GM18498 (cell line): ENCODE data around the gene OR10S1.
"Not testable (repeated sequence)": the region's sequence is repeated elsewhere in the genome, so short reads cannot be mapped to it uniquely, and the experiment has no call there.

Experiments
- ATAC-seq: cut with Tn5 transposase; IDR thresholded peaks from one replicate; pipeline ENCODE4 v1.9.1; 2021; ENCODE audit warnings: mild to moderate bottlenecking, moderate library complexity; ENCODE audit not compliant: unreplicated experiment

Gene OR10S1, protein sequence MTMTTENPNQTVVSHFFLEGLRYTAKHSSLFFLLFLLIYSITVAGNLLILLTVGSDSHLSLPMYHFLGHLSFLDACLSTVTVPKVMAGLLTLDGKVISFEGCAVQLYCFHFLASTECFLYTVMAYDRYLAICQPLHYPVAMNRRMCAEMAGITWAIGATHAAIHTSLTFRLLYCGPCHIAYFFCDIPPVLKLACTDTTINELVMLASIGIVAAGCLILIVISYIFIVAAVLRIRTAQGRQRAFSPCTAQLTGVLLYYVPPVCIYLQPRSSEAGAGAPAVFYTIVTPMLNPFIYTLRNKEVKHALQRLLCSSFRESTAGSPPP

DNA sequence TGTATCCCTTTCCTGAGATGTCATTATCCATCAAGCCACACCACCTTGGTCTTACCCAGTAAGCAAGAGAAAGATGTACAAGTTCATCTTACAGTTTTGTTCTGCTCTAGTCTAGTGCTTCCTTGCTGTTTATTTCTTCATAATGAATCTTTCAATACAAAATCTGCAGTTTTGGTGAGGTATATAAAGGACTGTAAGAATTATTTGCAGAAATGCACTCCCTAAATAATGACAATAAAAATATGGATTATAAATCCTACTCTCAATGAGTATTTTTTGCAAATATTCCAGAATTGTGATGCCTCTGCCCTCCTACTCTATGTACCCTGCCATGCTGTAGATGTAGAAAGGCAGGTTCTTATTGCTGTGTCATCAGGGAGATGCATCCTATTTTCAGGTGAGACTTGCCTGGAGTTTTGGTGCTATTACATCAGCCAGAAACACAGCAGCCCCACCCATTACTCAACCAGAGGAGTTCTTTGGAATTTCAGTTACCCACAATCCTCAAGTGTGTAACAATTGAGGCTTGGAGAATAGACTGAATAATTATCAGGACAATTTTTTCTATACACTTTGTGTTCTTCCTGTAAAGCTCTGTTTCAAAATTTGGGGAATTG, at the start of gene OR10S1:
TSS of gene OR10S1 (minus strand) at position 51 of the 617 bp plus-strand sequence. CDS start 117 bp downstream, outside the sequence.
- ATAC-seq: no peak

- no peak for ATAC-seq
Measured at GRCh38 chr11:124026498-124026897, 48.9 kb upstream of the OR10S1 start, which contains the start of gene OR10G8. OR10G8 (plus strand) TSS chr11:124026798; CDS start chr11:124029623, 2,825 bp downstream.

GRCh38 chr11:124015837-124016236, 38.3 kb upstream of the OR10S1 start:
- ATAC-seq: not testable (repeated sequence)

DNA sequence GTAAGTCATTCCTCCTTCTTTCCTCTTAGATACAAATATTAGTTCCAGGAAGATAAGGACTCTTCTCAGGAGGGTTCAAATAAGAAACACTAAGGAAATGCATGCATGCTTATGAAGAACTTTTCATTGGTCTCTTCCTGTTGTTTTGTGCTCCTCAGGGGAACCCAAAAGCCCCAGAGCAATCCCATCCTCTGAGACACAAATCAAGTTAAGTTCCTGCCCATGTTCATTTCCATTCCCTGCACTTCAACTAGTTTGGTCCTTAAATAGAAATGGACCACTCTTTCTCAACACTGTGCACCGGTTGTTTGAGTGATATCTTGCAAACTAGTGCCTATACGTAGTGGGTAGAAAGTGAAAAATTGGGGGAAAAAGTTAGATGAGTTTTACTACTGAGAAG, 35.1 kb upstream of the OR10S1 start, which contains the start of gene OR10G4:
TSS of gene OR10G4 (plus strand) at position 301 of the 400 bp plus-strand sequence. CDS start 2,578 bp downstream, outside the sequence.
- ATAC-seq: no peak

- ATAC-seq: no peak
Measured at GRCh38 chr11:123995119-123995518, 17.5 kb upstream of the OR10S1 start, which contains the start of gene OR10G6. OR10G6 (minus strand) TSS chr11:123995161; CDS start chr11:123995161, 0 bp downstream.

- ATAC-seq: no peak
Measured at GRCh38 chr11:123979311-123979710, 1.7 kb upstream of the OR10S1 start.

DNA sequence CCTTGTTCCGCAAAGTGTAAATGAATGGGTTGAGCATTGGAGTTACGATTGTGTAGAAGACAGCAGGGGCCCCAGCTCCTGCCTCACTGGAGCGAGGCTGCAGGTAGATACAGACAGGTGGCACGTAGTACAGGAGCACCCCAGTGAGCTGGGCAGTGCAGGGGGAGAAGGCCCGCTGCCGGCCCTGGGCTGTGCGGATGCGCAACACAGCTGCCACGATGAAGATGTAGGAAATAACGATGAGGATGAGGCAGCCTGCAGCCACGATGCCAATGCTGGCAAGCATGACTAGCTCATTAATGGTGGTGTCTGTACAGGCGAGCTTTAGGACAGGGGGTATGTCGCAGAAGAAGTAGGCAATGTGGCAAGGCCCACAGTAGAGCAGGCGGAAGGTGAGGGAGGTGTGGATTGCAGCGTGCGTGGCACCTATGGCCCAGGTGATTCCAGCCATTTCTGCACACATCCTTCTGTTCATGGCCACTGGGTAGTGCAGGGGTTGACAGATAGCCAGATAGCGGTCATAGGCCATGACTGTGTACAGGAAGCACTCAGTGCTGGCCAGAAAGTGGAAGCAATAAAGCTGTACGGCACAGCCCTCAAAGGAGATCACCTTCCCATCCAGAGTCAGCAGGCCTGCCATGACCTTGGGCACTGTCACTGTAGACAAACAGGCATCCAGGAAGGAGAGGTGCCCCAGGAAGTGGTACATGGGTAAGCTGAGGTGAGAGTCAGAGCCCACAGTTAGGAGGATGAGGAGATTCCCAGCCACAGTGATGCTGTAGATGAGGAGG, 616 bp downstream of the OR10S1 start:
- ATAC-seq: no peak

DNA sequence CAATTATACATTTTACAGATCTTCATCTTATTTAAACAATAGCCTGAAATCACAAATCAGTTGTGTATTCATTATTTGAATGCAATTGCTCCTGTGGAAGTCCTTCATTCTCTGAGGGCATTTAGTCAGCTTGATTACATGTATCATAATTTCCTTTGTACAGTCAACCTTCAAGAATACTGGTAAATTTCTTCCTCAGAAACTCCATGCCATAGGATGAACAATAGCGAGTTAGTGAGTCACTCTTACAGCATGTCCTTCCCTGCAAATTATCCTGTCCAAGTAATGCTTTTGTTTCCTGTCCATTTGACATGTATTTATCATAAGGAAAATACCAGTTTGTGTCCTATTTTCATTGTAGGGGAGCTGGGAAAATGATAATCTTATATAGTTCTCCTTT, 3.8 kb downstream of the OR10S1 start:
- no peak for ATAC-seq

DNA sequence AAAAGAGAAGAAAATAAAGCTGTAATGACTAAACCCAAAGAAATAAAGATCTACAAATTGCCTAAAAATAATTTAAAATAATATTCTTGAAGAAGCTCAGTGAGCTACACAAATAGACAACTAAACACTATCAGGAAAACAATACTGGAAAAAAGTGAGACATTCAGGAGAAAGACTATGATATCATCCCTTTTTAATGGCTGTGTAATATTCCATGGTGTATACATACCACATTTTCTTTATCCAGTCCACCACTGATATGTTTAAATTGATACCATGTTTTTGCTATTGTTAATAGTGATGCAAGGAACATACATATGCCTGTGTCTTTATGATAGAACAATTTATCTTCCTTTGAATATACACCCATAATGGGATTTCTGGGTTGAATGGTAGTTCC, 20.8 kb downstream of the OR10S1 start:
- ATAC-seq: no peak

- ATAC-seq: no peak
Measured at GRCh38 chr11:123945132-123945531, 32.4 kb downstream of the OR10S1 start.

DNA sequence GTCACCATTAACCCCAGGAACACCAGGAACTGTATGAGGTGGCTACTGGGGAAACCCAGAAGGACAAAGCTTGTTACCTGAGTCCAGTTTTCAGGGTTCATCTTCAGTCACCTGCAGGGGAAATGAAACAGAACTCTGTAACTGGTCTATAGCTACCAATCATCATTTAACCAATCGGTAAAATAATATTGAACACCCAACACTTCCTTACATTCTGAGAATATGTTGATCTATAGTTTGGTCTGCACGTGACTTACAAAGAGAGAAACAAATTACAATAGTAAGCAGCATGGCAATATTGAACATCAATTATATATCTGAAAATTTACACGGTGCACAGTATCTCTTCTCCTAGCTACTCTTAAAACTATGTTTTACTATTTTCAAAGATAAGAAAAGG, 33.8 kb downstream of the OR10S1 start, which contains the start of gene OR6T1:
TSS of gene OR6T1 (minus strand) at position 101 of the 400 bp plus-strand sequence. CDS start at position 101, 0 bp downstream.
- no peak for ATAC-seq

GRCh38 chr11:123942413-123942812, 35.2 kb downstream of the OR10S1 start:
- ATAC-seq: no peak

GRCh38 chr11:123939317-123939716, 38.3 kb downstream of the OR10S1 start, which contains the start of gene OR4D5:
OR4D5 (plus strand) TSS chr11:123939617; CDS start chr11:123939617, 0 bp downstream.
- ATAC-seq: no peak
